Measurements from ENCODE around the gene SPACA5. TPM values are rescaled to one million over a fixed set of nuclear protein-coding genes. Genes with fewer than 3 reads are reported as not detected.
"Not testable (repeated sequence)": the region's sequence is repeated elsewhere in the genome, so short reads cannot be mapped to it uniquely, and the experiment has no call there.

SPACA5 gene
- 0.32 TPM for polyA plus RNA-seq (2013)

DNA sequence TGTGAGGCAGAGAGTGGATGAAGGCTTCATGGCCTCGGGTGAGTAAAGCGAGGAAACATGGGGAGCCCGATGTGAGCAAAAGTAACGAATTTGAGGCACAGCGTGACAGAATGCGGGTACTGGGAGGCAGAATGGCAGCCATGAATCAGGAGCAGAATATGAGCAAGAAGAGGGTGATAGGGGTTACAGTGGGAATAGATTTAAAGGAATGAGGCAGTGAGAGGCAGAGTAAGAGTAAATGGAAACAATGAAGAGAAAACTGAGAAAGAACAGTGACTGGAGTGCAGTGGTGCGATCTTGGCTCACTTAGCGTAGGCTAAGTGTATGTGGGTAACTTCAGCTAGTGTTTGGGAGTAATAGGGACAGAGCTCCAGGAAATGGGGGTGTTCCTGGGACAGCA is at the start of gene SPACA5:
SPACA5 (plus strand) TSS at position 301 of the 400 bp plus-strand sequence. CDS start 815 bp downstream, outside the sequence.
- H3K27me3 ChIP-seq (replicated peaks in 2 of 5; ENCODE audit: control insufficient read depth in 4 of 5, insufficient read depth in 5 of 5, low read length in 4 of 5); CTCF ChIA-PET; H3K27ac ChIP-seq (ENCODE audit: insufficient read depth in 1 of 2, low read depth in 1 of 2, low read length in 2 of 2, poor library complexity in 1 of 2, severe bottlenecking in 2 of 2); H3K36me3 ChIP-seq (ENCODE audit: control insufficient read depth in 4 of 4, insufficient read depth in 4 of 4, low read length in 3 of 4); H3K9me3 ChIP-seq (ENCODE audit: control extremely low read depth in 1 of 5, control insufficient read depth in 4 of 5, insufficient read depth in 2 of 5, low read depth in 1 of 5, low read length in 4 of 5); DNase-seq; POLR2A ChIA-PET; H3K4me3 ChIP-seq (ENCODE audit: control insufficient read depth in 1 of 7, extremely low read depth in 1 of 7, insufficient read depth in 4 of 7, low read depth in 2 of 7, low read length in 6 of 7); H3K4me1 ChIP-seq (ENCODE audit: control extremely low read depth in 1 of 4, control insufficient read depth in 4 of 4, insufficient read depth in 4 of 4, low read length in 3 of 4): not testable (repeated sequence)
- no CpG with 5 or more reads among the region's 8 CpGs for WGBS (ENCODE audit: insufficient coverage)

DNA sequence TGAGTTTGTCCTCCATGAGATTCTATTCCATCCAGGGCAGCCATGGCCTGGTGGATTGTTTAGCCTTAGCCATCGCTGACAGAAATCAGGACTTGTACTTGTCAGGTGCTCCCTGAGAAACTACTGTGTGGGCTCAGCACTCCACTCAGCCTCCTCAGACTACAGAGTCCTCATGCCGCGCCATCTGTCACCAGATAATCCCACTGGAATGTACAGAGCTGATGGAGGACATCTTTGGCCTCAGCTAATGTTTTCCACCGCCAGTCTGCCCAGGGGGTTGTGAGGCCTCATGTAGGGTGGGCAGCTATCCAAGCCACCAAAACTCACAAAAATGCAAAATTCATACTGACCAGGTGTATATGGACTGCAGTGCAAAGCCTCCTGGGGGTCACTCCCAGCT is 48.6 kb upstream of the SPACA5 start:
- DNase-seq; H3K4me3 ChIP-seq (ENCODE audit: control insufficient read depth in 1 of 7, extremely low read depth in 1 of 7, insufficient read depth in 4 of 7, low read depth in 2 of 7, low read length in 6 of 7); H3K4me1 ChIP-seq (ENCODE audit: control extremely low read depth in 1 of 4, control insufficient read depth in 4 of 4, insufficient read depth in 4 of 4, low read length in 3 of 4); H3K36me3 ChIP-seq (ENCODE audit: control insufficient read depth in 4 of 4, insufficient read depth in 4 of 4, low read length in 3 of 4); POLR2A ChIA-PET; H3K9me3 ChIP-seq (ENCODE audit: control extremely low read depth in 1 of 5, control insufficient read depth in 4 of 5, insufficient read depth in 2 of 5, low read depth in 1 of 5, low read length in 4 of 5); H3K27me3 ChIP-seq (replicated peaks in 2 of 5; ENCODE audit: control insufficient read depth in 4 of 5, insufficient read depth in 5 of 5, low read length in 4 of 5); H3K27ac ChIP-seq (ENCODE audit: insufficient read depth in 1 of 2, low read depth in 1 of 2, low read length in 2 of 2, poor library complexity in 1 of 2, severe bottlenecking in 2 of 2): not testable (repeated sequence)
- CTCF ChIA-PET = interaction anchor here (0.6 to 1.3 kb wide), 2 partner anchors 104 to 122 kb away, joined by 3 read pairs; no protein-coding TSS in a partner anchor
- 100% methylated on average over 2 of the region's 4 CpGs for WGBS (ENCODE audit: insufficient coverage)

- POLR2A ChIA-PET = no interaction called here
These were observed 47.9 kb upstream of the SPACA5 start for GRCh38 chrX:47958761-47959342.

DNA sequence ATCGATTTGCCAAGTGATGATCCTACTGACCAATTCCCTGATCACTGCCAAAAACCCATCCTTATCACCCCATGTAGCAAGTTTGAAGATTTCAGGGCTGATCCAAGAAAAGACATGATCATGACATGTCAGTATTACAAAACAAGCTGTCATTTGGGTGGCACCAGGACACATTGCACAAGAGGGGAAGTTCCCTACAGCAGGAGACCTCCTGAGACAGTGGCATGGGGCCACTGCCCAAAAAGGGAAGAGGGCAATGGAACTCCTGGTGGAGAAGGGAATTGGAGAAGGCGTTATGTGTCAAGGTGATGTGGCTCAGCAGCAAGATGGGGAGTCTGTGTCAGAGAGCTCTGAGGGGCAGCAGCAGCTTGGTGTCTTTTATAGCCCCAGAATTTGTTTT is 46.4 kb upstream of the SPACA5 start:
- WGBS (ENCODE audit: insufficient coverage) = 69% methylated on average over 1 of the region's 2 CpGs
- Histone ChIP-seq H3K27me3 (replicated peaks in 2 of 5; ENCODE audit: control insufficient read depth in 4 of 5, insufficient read depth in 5 of 5, low read length in 4 of 5) (no peaks in the 10 kb centered on the region), H3K4me1 (ENCODE audit: control extremely low read depth in 1 of 4, control insufficient read depth in 4 of 4, insufficient read depth in 4 of 4, low read length in 3 of 4) (no peaks in the 10 kb centered on the region), H3K4me3 (ENCODE audit: control insufficient read depth in 1 of 7, extremely low read depth in 1 of 7, insufficient read depth in 4 of 7, low read depth in 2 of 7, low read length in 6 of 7) (no peak overlapping the region), H3K36me3 (ENCODE audit: control insufficient read depth in 4 of 4, insufficient read depth in 4 of 4, low read length in 3 of 4) (no peaks in the 10 kb centered on the region), H3K27ac (ENCODE audit: insufficient read depth in 1 of 2, low read depth in 1 of 2, low read length in 2 of 2, poor library complexity in 1 of 2, severe bottlenecking in 2 of 2) (no peak overlapping the region), H3K9me3 (ENCODE audit: control extremely low read depth in 1 of 5, control insufficient read depth in 4 of 5, insufficient read depth in 2 of 5, low read depth in 1 of 5, low read length in 4 of 5) (no peaks in the 10 kb centered on the region)
- ChIA-PET POLR2A (no interaction called here), CTCF (interaction anchor here (1.5 kb wide), 1 partner anchor 104 kb away, joined by 4 read pairs; no protein-coding TSS in a partner anchor)
- peak; percentile 2 to 44 (median 42) for DNase-seq

More at GRCh38 chrX:47958761-47959342, 47.9 kb upstream of the SPACA5 start:
- H3K36me3 ChIP-seq (ENCODE audit: control insufficient read depth in 4 of 4, insufficient read depth in 4 of 4, low read length in 3 of 4) = no peaks in the 10 kb centered on the region
- H3K27me3 ChIP-seq (replicated peaks in 2 of 5; ENCODE audit: control insufficient read depth in 4 of 5, insufficient read depth in 5 of 5, low read length in 4 of 5) = no peaks in the 10 kb centered on the region
- DNase-seq = peak; percentile 27 to 53 (median 48)
- H3K4me1 ChIP-seq (ENCODE audit: control extremely low read depth in 1 of 4, control insufficient read depth in 4 of 4, insufficient read depth in 4 of 4, low read length in 3 of 4) = no peaks in the 10 kb centered on the region
- H3K27ac ChIP-seq (ENCODE audit: insufficient read depth in 1 of 2, low read depth in 1 of 2, low read length in 2 of 2, poor library complexity in 1 of 2, severe bottlenecking in 2 of 2) = no peak overlapping the region
- CTCF ChIA-PET = interaction anchor here (0.6 to 1.5 kb wide), 6 partner anchors 10 to 123 kb away, joined by 3 to 5 read pairs (median 4); no protein-coding TSS in a partner anchor
- H3K4me3 ChIP-seq (ENCODE audit: control insufficient read depth in 1 of 7, extremely low read depth in 1 of 7, insufficient read depth in 4 of 7, low read depth in 2 of 7, low read length in 6 of 7) = no peak overlapping the region
- 43% methylated on average over 4 of the region's 4 CpGs for WGBS (ENCODE audit: insufficient coverage)
- no peaks in the 10 kb centered on the region for H3K9me3 ChIP-seq (ENCODE audit: control extremely low read depth in 1 of 5, control insufficient read depth in 4 of 5, insufficient read depth in 2 of 5, low read depth in 1 of 5, low read length in 4 of 5)

DNA sequence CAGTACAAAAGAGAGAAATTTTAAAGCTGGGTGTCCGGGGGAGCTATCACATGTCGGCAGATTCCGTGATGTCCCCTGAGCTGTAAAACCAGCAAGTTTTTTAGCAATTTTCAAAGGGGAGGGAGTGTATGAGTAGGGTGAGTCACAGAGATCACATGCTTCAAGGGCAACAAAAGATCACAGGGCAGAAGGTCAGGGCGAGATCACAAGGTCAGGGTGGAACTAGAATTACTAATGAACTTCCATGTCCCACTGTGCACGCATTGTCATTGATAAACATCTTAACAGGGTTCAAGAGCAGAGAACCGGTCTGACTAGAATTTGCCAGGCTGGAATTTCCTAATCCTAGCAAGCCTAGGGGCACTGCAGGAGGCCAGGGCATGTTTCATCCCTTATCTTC is 45.0 kb upstream of the SPACA5 start:
- POLR2A ChIA-PET; H3K4me1 ChIP-seq (ENCODE audit: control extremely low read depth in 1 of 4, control insufficient read depth in 4 of 4, insufficient read depth in 4 of 4, low read length in 3 of 4); H3K27me3 ChIP-seq (replicated peaks in 2 of 5; ENCODE audit: control insufficient read depth in 4 of 5, insufficient read depth in 5 of 5, low read length in 4 of 5); H3K36me3 ChIP-seq (ENCODE audit: control insufficient read depth in 4 of 4, insufficient read depth in 4 of 4, low read length in 3 of 4); H3K4me3 ChIP-seq (ENCODE audit: control insufficient read depth in 1 of 7, extremely low read depth in 1 of 7, insufficient read depth in 4 of 7, low read depth in 2 of 7, low read length in 6 of 7); CTCF ChIA-PET; H3K9me3 ChIP-seq (ENCODE audit: control extremely low read depth in 1 of 5, control insufficient read depth in 4 of 5, insufficient read depth in 2 of 5, low read depth in 1 of 5, low read length in 4 of 5); DNase-seq; H3K27ac ChIP-seq (ENCODE audit: insufficient read depth in 1 of 2, low read depth in 1 of 2, low read length in 2 of 2, poor library complexity in 1 of 2, severe bottlenecking in 2 of 2): not testable (repeated sequence)
- 74% methylated on average over 4 of the region's 6 CpGs for WGBS (ENCODE audit: insufficient coverage)

GRCh38 chrX:47965526-47965925 is 41.3 kb upstream of the SPACA5 start:
- H3K36me3 ChIP-seq (ENCODE audit: control insufficient read depth in 4 of 4, insufficient read depth in 4 of 4, low read length in 3 of 4); H3K27me3 ChIP-seq (replicated peaks in 2 of 5; ENCODE audit: control insufficient read depth in 4 of 5, insufficient read depth in 5 of 5, low read length in 4 of 5); H3K4me3 ChIP-seq (ENCODE audit: control insufficient read depth in 1 of 7, extremely low read depth in 1 of 7, insufficient read depth in 4 of 7, low read depth in 2 of 7, low read length in 6 of 7); DNase-seq; H3K27ac ChIP-seq (ENCODE audit: insufficient read depth in 1 of 2, low read depth in 1 of 2, low read length in 2 of 2, poor library complexity in 1 of 2, severe bottlenecking in 2 of 2); H3K4me1 ChIP-seq (ENCODE audit: control extremely low read depth in 1 of 4, control insufficient read depth in 4 of 4, insufficient read depth in 4 of 4, low read length in 3 of 4); POLR2A ChIA-PET; CTCF ChIA-PET: not testable (repeated sequence)
- H3K9me3 ChIP-seq (ENCODE audit: control extremely low read depth in 1 of 5, control insufficient read depth in 4 of 5, insufficient read depth in 2 of 5, low read depth in 1 of 5, low read length in 4 of 5) = peaks cover 0 to 11% (median 3%) of the 10 kb centered on the region in 5 experiments
- WGBS (ENCODE audit: insufficient coverage) = 88% methylated on average over 11 of the region's 14 CpGs

DNA sequence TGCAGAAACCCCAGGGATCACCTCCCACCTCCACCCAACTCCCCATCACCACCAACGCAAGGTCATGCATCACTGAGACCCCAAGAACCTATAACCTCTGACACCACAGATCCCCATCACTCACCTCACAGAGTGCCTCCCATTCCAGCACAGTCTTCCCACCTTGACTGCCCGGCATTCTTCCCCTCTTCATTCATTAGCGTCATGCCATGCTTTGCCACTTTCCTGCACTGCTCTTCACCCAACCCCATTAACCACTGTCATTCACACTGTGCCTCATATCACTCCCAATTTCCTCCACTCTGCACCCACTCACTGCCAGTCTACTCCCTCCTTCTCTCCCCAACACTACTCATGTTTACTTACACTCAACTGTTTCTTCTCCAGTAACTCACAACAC is 33.6 kb upstream of the SPACA5 start:
- ChIA-PET CTCF (no interaction called here), POLR2A (no interaction called here)
- Histone ChIP-seq H3K9me3 (ENCODE audit: control extremely low read depth in 1 of 5, control insufficient read depth in 4 of 5, insufficient read depth in 2 of 5, low read depth in 1 of 5, low read length in 4 of 5) (peaks cover 12 to 49% (median 42%) of the 10 kb centered on the region in 5 experiments), H3K4me1 (ENCODE audit: control extremely low read depth in 1 of 4, control insufficient read depth in 4 of 4, insufficient read depth in 4 of 4, low read length in 3 of 4) (no peaks in the 10 kb centered on the region), H3K27me3 (replicated peaks in 2 of 5; ENCODE audit: control insufficient read depth in 4 of 5, insufficient read depth in 5 of 5, low read length in 4 of 5) (no peaks in the 10 kb centered on the region), H3K4me3 (ENCODE audit: control insufficient read depth in 1 of 7, extremely low read depth in 1 of 7, insufficient read depth in 4 of 7, low read depth in 2 of 7, low read length in 6 of 7) (no peak overlapping the region), H3K27ac (ENCODE audit: insufficient read depth in 1 of 2, low read depth in 1 of 2, low read length in 2 of 2, poor library complexity in 1 of 2, severe bottlenecking in 2 of 2) (no peak overlapping the region), H3K36me3 (ENCODE audit: control insufficient read depth in 4 of 4, insufficient read depth in 4 of 4, low read length in 3 of 4) (peaks cover 7 to 26% (median 14%) of the 10 kb centered on the region in 4 experiments)
- 100% methylated on average over 3 of the region's 3 CpGs for WGBS (ENCODE audit: insufficient coverage)
- DNase-seq = no peak

All from common myeloid progenitor, CD34-positive (primary cell).